Measurements from ENCODE around the gene NFKB1.

DNA sequence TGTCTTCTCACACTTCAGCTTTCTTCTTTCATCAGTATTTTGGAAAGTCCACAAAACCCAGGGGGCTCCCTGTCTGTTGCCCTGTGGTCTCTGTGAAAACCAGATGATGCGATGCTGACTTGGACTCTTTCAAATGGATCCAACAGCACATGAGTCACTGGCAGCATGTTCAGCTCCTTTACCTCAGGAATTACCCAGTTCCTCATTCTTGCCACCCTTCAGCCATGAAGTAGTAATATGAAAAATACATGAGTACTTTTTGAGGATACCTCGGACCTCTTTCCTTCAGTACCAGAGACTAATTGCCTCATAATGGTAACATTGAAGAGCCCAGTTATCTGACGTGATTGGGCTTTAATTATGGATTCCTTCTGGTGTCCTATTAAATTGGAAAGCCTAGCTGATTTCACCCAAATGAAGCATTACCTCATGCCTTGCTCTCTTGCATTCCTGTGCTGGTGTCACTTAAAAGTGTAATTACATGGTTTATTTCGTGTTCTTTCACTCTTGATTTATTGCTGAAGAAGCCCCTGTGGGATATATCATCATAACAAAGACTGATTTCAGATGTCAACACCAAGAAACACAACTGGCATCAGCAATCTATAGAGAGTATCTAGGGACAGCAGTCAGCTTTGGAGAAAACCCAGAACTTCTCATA lies 63.4 kb downstream of the NFKB1 start:
- TF ChIP-seq, protein P1, sequence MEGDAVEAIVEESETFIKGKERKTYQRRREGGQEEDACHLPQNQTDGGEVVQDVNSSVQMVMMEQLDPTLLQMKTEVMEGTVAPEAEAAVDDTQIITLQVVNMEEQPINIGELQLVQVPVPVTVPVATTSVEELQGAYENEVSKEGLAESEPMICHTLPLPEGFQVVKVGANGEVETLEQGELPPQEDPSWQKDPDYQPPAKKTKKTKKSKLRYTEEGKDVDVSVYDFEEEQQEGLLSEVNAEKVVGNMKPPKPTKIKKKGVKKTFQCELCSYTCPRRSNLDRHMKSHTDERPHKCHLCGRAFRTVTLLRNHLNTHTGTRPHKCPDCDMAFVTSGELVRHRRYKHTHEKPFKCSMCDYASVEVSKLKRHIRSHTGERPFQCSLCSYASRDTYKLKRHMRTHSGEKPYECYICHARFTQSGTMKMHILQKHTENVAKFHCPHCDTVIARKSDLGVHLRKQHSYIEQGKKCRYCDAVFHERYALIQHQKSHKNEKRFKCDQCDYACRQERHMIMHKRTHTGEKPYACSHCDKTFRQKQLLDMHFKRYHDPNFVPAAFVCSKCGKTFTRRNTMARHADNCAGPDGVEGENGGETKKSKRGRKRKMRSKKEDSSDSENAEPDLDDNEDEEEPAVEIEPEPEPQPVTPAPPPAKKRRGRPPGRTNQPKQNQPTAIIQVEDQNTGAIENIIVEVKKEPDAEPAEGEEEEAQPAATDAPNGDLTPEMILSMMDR (IDR thresholded peaks at IDR 0.05): no peak
- no peak for TF ChIP-seq POLR2A (IDR thresholded peaks at IDR 0.05)
